CD4-positive, alpha-beta T cell treated with Interleukin-1 beta for 1 hour (primary cell): ENCODE results near the gene HMCES.

Experiments
- DNase-seq, 2 donors: peaks; one replicate each; pipeline ENCODE4 v3.0.0-alpha.2; 2020 to 2022

Gene HMCES

GRCh38 chr3:129305592-129306091, 27.0 kb downstream of the HMCES start:
- DNase-seq: peak; percentile 36 to 57

- no peak for DNase-seq
Measured at GRCh38 chr3:129308636-129309035, 30.0 kb downstream of the HMCES start.

- DNase-seq: no peak
Measured at GRCh38 chr3:129310111-129311011, 31.7 kb downstream of the HMCES start.

- no peak for DNase-seq
Measured at GRCh38 chr3:129311054-129311902, 32.6 kb downstream of the HMCES start.

- peak in 1 of 2 donors; percentile 12 for DNase-seq
Measured at GRCh38 chr3:129312021-129312639, 33.5 kb downstream of the HMCES start.

- DNase-seq: no peak
Measured at GRCh38 chr3:129312671-129313414, 34.2 kb downstream of the HMCES start.

- DNase-seq: no peak
Measured at GRCh38 chr3:129313415-129313664, 34.7 kb downstream of the HMCES start.

- DNase-seq: peak; percentile 25
Measured at GRCh38 chr3:129313665-129314385, 35.2 kb downstream of the HMCES start.

GRCh38 chr3:129314386-129315222, 35.9 kb downstream of the HMCES start:
- peak; percentile 72 to 78 for DNase-seq

GRCh38 chr3:129315223-129315997, 36.7 kb downstream of the HMCES start:
- DNase-seq: peak; percentile 45 to 47

GRCh38 chr3:129315998-129316247, 37.3 kb downstream of the HMCES start:
- no peak for DNase-seq

- DNase-seq: peak; percentile 84 to 92
Measured at GRCh38 chr3:129316248-129317013, 37.8 kb downstream of the HMCES start.

GRCh38 chr3:129317014-129317771, 38.5 kb downstream of the HMCES start:
- no peak for DNase-seq

GRCh38 chr3:129317848-129318247, 39.2 kb downstream of the HMCES start:
- DNase-seq: no peak

GRCh38 chr3:129318921-129319320, 40.3 kb downstream of the HMCES start:
- DNase-seq: no peak

GRCh38 chr3:129320261-129320660, 41.6 kb downstream of the HMCES start:
- no peak for DNase-seq

- DNase-seq: no peak
Measured at GRCh38 chr3:129320825-129321487, 42.3 kb downstream of the HMCES start.

GRCh38 chr3:129321887-129322286, 43.2 kb downstream of the HMCES start:
- no peak for DNase-seq
